Sigmoid colon (tissue), 3 donors: ENCODE measurements around the gene CHRNA1.

Source experiments
- POLR2A ChIP-seq, 2 donors: fragments of 450-650 bp; IDR thresholded peaks; one replicate each; pipeline ENCODE4 v1.6.1; 2016; ENCODE audit warnings: antibody characterized with exemption in 2 of 2, mild to moderate bottlenecking in 2 of 2, moderate library complexity in 2 of 2
- TF ChIP-seq, protein P1 (sequence below), 4 experiments: fragments of 450-650 bp in 3 of 4; fragments of 200-600 bp in 1 of 4; IDR thresholded peaks; one replicate each; pipeline ENCODE4 v1.5.1; 2016 to 2019; ENCODE audit warnings: antibody characterized with exemption in 4 of 4, mild to moderate bottlenecking in 3 of 4, moderate library complexity in 2 of 4

DNA sequence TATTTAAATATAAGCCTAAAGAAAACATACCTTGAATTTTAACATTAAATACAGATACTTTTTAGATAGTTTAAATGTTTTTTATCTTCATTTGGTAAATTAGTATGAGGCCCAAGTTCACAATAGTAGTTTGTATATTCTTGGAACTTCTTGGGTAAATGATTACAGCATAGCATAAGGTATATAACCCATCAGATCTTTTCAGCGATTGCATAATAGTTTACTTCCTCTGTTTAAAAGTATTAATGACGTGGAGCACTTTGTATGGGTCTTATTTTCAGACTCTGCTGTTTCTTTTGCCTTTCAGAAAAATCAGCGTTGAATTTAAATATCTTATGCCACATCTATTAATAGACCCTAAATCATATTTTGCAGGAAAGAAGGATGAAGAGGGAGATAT lies 60.2 kb downstream of the CHRNA1 start:
- no peak for TF ChIP-seq POLR2A (IDR thresholded peaks at IDR 0.05)
- TF ChIP-seq, protein P1, sequence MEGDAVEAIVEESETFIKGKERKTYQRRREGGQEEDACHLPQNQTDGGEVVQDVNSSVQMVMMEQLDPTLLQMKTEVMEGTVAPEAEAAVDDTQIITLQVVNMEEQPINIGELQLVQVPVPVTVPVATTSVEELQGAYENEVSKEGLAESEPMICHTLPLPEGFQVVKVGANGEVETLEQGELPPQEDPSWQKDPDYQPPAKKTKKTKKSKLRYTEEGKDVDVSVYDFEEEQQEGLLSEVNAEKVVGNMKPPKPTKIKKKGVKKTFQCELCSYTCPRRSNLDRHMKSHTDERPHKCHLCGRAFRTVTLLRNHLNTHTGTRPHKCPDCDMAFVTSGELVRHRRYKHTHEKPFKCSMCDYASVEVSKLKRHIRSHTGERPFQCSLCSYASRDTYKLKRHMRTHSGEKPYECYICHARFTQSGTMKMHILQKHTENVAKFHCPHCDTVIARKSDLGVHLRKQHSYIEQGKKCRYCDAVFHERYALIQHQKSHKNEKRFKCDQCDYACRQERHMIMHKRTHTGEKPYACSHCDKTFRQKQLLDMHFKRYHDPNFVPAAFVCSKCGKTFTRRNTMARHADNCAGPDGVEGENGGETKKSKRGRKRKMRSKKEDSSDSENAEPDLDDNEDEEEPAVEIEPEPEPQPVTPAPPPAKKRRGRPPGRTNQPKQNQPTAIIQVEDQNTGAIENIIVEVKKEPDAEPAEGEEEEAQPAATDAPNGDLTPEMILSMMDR (IDR thresholded peaks at IDR 0.05): no peak
